ENCODE measurements around the gene SPATA19. TPM values are rescaled to one million over a fixed set of nuclear protein-coding genes. Genes with fewer than 3 reads are reported as not detected.

SPATA19 gene
- total RNA-seq, 1 experiment from 2014 or later = not detected

GRCh38 chr11:133827556-133827955 lies 17.8 kb downstream of the SPATA19 start:
- H3K9me2 ChIP-seq (ENCODE audit: insufficient read depth) = no peaks in the 10 kb centered on the region
- H3K4me2 ChIP-seq = no peak overlapping the region
- ChIA-PET CTCF (no interaction called here), POLR2A (ENCODE audit: unreplicated experiment) (no interaction called here)
- no peaks in the 10 kb centered on the region for H3F3A ChIP-seq (ENCODE audit: insufficient read depth, low read depth)
- H3K27ac ChIP-seq = no peak overlapping the region
- no peaks in the 10 kb centered on the region for H3K79me2 ChIP-seq (ENCODE audit: low read depth)
- H3K27me3 ChIP-seq (ENCODE audit: insufficient read depth, low read depth) = peaks cover 21% of the 10 kb centered on the region; the same call in 1 of the 2 replicates
- DNase-seq = no peak
- no peak overlapping the region for H3K4me3 ChIP-seq
- TF ChIP-seq CTCF (conservative IDR thresholded peaks at IDR 0.05) (no peak), EZH2 (IDR thresholded peaks at IDR 0.05; ENCODE audit: low read depth) (no peak)
- intact Hi-C loops (cut with micrococcal nuclease; ENCODE audit: unreplicated experiment) = no loop called here
- no peaks in the 10 kb centered on the region for H3K4me1 ChIP-seq (replicated peaks; ENCODE audit: insufficient read depth)
- BruUV-seq (replicated peaks) = no TSS peak
- no peaks in the 10 kb centered on the region for H3K9me3 ChIP-seq (ENCODE audit: insufficient read depth, low read depth)
- no peaks in the 10 kb centered on the region for H3K36me3 ChIP-seq (ENCODE audit: low read depth)
- H4K20me1 ChIP-seq (ENCODE audit: insufficient read depth) = no peaks in the 10 kb centered on the region
- no peak overlapping the region for H2AFZ ChIP-seq

- no peaks in the 10 kb centered on the region for H3K4me1 ChIP-seq (replicated peaks; ENCODE audit: insufficient read depth)
- H3K4me2 ChIP-seq = no peak overlapping the region
- TF ChIP-seq EZH2 (IDR thresholded peaks at IDR 0.05; ENCODE audit: low read depth) = no peak
- no peak for TF ChIP-seq CTCF (conservative IDR thresholded peaks at IDR 0.05)
- no peaks in the 10 kb centered on the region for H3K79me2 ChIP-seq (ENCODE audit: low read depth)
- H3K4me3 ChIP-seq = no peak overlapping the region
- no TSS peak for BruUV-seq (replicated peaks)
- no peaks in the 10 kb centered on the region for H3K36me3 ChIP-seq (ENCODE audit: low read depth)
- H3K27ac ChIP-seq = no peak overlapping the region
- DNase-seq = no peak
- H4K20me1 ChIP-seq (ENCODE audit: insufficient read depth) = no peaks in the 10 kb centered on the region
- no peaks in the 10 kb centered on the region for H3K9me2 ChIP-seq (ENCODE audit: insufficient read depth)
- ChIA-PET POLR2A (ENCODE audit: unreplicated experiment) (no interaction called here), CTCF (no interaction called here)
- H3F3A ChIP-seq (ENCODE audit: insufficient read depth, low read depth) = no peaks in the 10 kb centered on the region
- H3K27me3 ChIP-seq (ENCODE audit: insufficient read depth, low read depth) = peaks cover 21% of the 10 kb centered on the region; the same call in 1 of the 2 replicates
- intact Hi-C loops (cut with micrococcal nuclease; ENCODE audit: unreplicated experiment) = no loop called here
- H3K9me3 ChIP-seq (ENCODE audit: insufficient read depth, low read depth) = no peaks in the 10 kb centered on the region
- no peak overlapping the region for H2AFZ ChIP-seq
Observed at GRCh38 chr11:133826866-133827265, 18.4 kb downstream of the SPATA19 start.

GRCh38 chr11:133825666-133826065 lies 19.6 kb downstream of the SPATA19 start:
- H3K4me3 ChIP-seq = no peak overlapping the region
- TF ChIP-seq EZH2 (IDR thresholded peaks at IDR 0.05; ENCODE audit: low read depth) (no peak), CTCF (conservative IDR thresholded peaks at IDR 0.05) (no peak)
- H3K4me2 ChIP-seq = no peak overlapping the region
- no peaks in the 10 kb centered on the region for H3K36me3 ChIP-seq (ENCODE audit: low read depth)
- peaks cover 21% of the 10 kb centered on the region; the same call in 1 of the 2 replicates for H3K27me3 ChIP-seq (ENCODE audit: insufficient read depth, low read depth)
- no peak for DNase-seq
- no peak overlapping the region for H2AFZ ChIP-seq
- H3F3A ChIP-seq (ENCODE audit: insufficient read depth, low read depth) = no peaks in the 10 kb centered on the region
- no TSS peak for BruUV-seq (replicated peaks)
- no peaks in the 10 kb centered on the region for H3K4me1 ChIP-seq (replicated peaks; ENCODE audit: insufficient read depth)
- ChIA-PET POLR2A (ENCODE audit: unreplicated experiment) (no interaction called here), CTCF (no interaction called here)
- H3K79me2 ChIP-seq (ENCODE audit: low read depth) = no peaks in the 10 kb centered on the region
- intact Hi-C loops (cut with micrococcal nuclease; ENCODE audit: unreplicated experiment) = no loop called here
- no peak overlapping the region for H3K27ac ChIP-seq
- H3K9me3 ChIP-seq (ENCODE audit: insufficient read depth, low read depth) = no peaks in the 10 kb centered on the region
- H3K9me2 ChIP-seq (ENCODE audit: insufficient read depth) = no peaks in the 10 kb centered on the region
- no peaks in the 10 kb centered on the region for H4K20me1 ChIP-seq (ENCODE audit: insufficient read depth)
